HG03280 (cell line): ENCODE measurements around the gene CFAP221.
"Not testable (repeated sequence)": the region's sequence is repeated elsewhere in the genome, so short reads cannot be mapped to it uniquely, and the experiment has no call there.

Source experiments
- ATAC-seq: cut with Tn5 transposase; IDR thresholded peaks from one replicate; pipeline ENCODE4 v1.9.1; 2021; ENCODE audit warnings: mild to moderate bottlenecking, moderate library complexity; ENCODE audit not compliant: unreplicated experiment

Gene CFAP221

DNA sequence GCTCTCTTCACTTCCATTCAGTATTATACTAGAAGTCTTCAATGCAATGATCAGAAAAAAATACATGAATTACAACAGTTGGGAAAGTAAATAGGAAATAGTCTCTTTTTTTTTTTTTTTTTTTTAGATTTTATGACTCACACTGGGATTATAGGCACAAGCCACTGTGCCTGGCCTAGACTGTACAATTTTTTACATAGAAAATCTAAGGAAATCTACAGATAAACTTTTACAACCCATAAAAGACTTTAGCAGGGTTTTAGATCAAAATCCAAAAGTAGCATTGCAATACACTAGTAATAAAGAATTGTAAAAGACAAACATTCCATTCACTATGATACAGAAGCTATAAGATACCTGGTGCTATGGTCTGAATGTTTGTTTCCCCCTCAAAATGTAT is 39.0 kb downstream of the CFAP221 start:
- ATAC-seq, result no peak

DNA sequence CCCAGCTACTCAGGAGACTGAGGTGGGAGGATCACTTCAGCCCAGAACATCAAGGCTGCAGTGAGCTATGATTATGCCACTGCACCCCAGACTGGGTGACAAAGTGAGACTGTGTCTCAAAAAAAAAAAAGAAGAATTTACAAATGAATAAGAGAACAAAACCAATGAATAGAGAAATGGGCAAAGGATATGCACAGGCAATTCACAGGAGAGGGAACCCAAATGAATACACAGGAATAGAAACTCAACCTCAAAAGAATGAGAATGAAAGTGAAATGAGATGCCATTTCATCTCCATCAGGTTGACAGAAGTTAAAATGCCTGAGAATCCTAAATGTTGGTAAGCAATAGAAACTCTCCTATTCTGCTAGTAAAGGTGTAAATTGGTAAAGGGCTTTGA is 40.2 kb downstream of the CFAP221 start:
- ATAC-seq, result no peak

- ATAC-seq, result no peak
Measured at GRCh38 chr2:119586085-119586484, 41.8 kb downstream of the CFAP221 start.

DNA sequence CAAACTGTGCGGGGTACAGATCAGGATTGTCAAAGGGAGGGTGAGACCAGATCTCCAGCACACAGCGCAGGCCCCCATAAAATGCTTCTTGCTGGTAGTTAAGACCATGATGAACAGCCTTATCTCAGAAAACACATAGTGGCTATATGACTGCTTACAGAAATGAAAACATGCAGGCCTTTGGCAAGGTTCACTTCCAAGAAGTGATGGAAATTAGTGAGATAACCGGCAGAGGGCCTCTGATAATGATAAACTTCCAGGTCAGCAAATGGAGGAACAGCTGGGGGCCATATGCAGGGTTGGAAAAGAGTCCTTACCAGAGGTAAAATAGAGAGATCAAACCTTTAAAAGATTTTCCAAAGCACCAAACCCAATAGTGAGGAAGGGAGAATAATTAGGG is 46.6 kb downstream of the CFAP221 start:
- ATAC-seq, result no peak

GRCh38 chr2:119591523-119591922 is 47.3 kb downstream of the CFAP221 start:
- ATAC-seq, result no peak

- no peak for ATAC-seq
Measured at GRCh38 chr2:119592436-119592835, 48.2 kb downstream of the CFAP221 start.

GRCh38 chr2:119596638-119597037 is 52.4 kb downstream of the CFAP221 start:
- no peak for ATAC-seq

- no peak for ATAC-seq
Measured at GRCh38 chr2:119598596-119599263, 54.5 kb downstream of the CFAP221 start.

DNA sequence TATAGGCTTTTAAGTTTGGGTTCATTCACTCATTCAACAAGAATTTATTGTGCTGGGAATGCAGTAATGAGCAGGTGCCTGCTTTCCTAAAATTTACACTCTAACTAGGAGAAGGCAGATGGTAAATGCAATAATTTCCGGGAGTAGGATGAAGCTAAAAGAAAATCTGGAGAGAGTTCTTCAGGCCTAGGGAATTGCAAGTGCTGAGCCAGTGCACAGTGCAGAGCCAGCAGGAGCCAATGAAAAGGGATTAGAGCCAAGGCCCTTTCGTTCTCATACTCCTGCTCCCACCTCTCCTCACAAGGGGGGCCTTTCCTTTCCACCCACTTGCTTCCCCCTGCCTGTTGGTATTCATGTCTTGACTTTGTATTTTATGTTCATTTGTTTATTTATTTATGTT is 55.1 kb downstream of the CFAP221 start:
- ATAC-seq, result no peak

DNA sequence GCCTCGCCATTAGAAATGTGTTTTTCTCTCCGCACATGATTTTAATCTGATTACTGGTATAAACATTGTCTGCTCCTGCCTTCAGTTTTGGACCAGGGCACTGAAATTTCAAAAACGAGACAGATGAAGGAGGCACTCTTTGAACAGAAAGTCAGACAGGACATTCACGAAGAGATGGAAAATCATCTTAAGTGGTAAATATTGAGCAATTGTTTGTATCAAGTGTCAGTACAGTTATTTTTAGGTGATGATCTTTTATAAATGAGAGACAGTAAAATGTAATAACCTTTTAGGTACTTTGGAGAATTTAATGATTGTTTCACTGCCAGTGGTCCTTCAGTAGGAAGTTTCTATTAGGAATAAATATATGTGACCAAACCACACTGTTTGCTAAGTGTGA is 60.8 kb downstream of the CFAP221 start:
- ATAC-seq, result no peak

GRCh38 chr2:119606674-119607073 is 62.4 kb downstream of the CFAP221 start:
- ATAC-seq, result no peak

DNA sequence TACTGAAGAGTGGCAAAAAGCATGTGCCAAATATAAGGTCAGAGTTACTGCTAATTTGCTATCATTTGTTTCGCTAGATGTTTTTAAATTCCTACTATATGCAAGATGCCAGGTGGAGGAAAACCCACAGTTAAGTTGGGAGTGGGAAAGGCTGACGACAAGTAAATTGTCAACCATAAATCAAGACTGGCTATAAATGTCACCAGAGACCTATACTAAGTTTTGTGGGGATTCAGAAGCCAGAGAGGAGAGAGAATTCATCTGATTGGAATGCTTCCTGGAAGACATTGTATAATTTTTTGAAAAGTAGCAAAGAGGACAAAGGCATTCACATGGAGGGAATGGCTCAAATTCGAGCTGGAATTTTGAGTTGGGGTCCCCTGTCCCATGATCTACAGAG is 64.3 kb downstream of the CFAP221 start:
- no peak for ATAC-seq

DNA sequence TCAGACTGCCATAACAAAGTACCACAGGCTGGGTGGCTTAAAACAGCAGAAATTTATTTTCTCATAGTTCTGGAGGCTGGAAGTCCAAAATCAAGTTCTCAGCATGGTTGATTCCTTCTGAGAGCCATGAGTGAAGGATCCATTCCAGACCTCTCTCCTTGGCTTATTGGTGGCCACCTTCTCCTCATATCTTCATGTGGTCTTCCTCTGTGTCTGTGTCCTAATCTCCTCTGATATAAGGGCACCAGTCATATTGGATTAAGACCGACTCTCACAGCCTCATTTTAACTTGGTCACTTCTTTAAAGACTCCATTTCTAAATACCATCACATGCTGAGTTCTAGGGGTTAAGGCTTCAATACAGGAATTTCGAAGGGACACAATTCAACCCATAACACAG is 65.1 kb downstream of the CFAP221 start:
- ATAC-seq, result no peak

DNA sequence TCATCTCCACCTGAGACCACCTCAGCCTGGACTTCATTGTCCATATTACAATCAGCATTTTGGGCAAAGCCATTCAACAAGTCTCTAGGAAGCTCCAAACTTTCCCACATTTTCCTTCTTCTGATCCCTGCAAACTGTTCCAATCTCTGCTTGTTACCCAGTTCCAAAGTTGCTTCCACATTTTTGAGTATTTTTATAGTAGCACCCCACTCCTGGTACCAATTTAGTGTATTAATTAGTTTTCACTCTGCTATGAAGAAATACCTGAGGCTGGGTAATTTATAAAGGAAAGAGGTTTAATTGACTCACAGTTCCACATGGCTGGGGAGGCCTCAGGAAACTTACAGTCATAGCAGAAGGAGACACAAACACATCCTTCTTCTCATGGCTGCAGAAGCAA is 69.9 kb downstream of the CFAP221 start:
- not testable (repeated sequence) for ATAC-seq

GRCh38 chr2:119616421-119616820 is 72.2 kb downstream of the CFAP221 start:
- no peak for ATAC-seq

GRCh38 chr2:119617455-119617854 is 73.2 kb downstream of the CFAP221 start:
- no peak for ATAC-seq

- not testable (repeated sequence) for ATAC-seq
Measured at GRCh38 chr2:119618725-119619124, 74.5 kb downstream of the CFAP221 start.

- ATAC-seq, result no peak
Measured at GRCh38 chr2:119625226-119625625, 81.0 kb downstream of the CFAP221 start.

- ATAC-seq, result no peak
Measured at GRCh38 chr2:119629323-119629825, 85.1 kb downstream of the CFAP221 start.

GRCh38 chr2:119630121-119630520 is 85.9 kb downstream of the CFAP221 start:
- ATAC-seq, result no peak

- ATAC-seq, result no peak
Measured at GRCh38 chr2:119637371-119637770, 93.1 kb downstream of the CFAP221 start.

GRCh38 chr2:119638246-119638645 is 94.0 kb downstream of the CFAP221 start:
- ATAC-seq, result no peak
